Left renal pelvis (tissue), 4 donors: ENCODE measurements around the gene TMEM209. TPM values are rescaled to one million over a fixed set of nuclear protein-coding genes. Genes with fewer than 3 reads are reported as not detected.

Experiments
- DNase-seq, 4 donors: peaks; one replicate each; pipeline ENCODE4 v3.0.0-alpha.2; 2013; ENCODE audit warnings: low read depth in 4 of 4, low spot score in 3 of 4
- polyA plus RNA-seq, 4 donors: library from polyadenylated mRNA; unstranded; fragments of 120-200 nt; gene quantifications; one replicate each; pipeline ENCODE4 v1.2.1, GENCODE V29; 2013; ENCODE audit not compliant: insufficient read length in 4 of 4

The TMEM209 gene
- polyA plus RNA-seq, 4 donors = 17.1 to 31.0 (median 28.8) TPM

- DNase-seq = no peak
These were observed 59.6 kb downstream of the TMEM209 start for GRCh38 chr7:130145424-130146100.

GRCh38 chr7:130144312-130145171 lies 60.7 kb downstream of the TMEM209 start:
- peak in 1 of 4 donors; percentile 70 for DNase-seq

GRCh38 chr7:130143986-130144311 lies 61.3 kb downstream of the TMEM209 start:
- DNase-seq = no peak

GRCh38 chr7:130143334-130143732 lies 61.9 kb downstream of the TMEM209 start:
- DNase-seq = no peak

GRCh38 chr7:130142654-130143333 lies 62.4 kb downstream of the TMEM209 start:
- no peak for DNase-seq

GRCh38 chr7:130141884-130142653 lies 63.1 kb downstream of the TMEM209 start:
- peak in 2 of 4 donors; percentile 59 to 63 for DNase-seq

GRCh38 chr7:130141161-130141883 lies 63.9 kb downstream of the TMEM209 start:
- DNase-seq = peak; percentile 88 to 93 (median 90)

- no peak for DNase-seq
These were observed 64.5 kb downstream of the TMEM209 start for GRCh38 chr7:130140551-130141160.

GRCh38 chr7:130139193-130139960 lies 65.8 kb downstream of the TMEM209 start:
- no peak for DNase-seq

GRCh38 chr7:130137207-130137606 lies 68.0 kb downstream of the TMEM209 start:
- no peak for DNase-seq

- DNase-seq = no peak
These were observed 68.5 kb downstream of the TMEM209 start for GRCh38 chr7:130136579-130137167.

- DNase-seq = no peak
These were observed 69.7 kb downstream of the TMEM209 start for GRCh38 chr7:130135208-130136205.

- no peak for DNase-seq
These were observed 70.5 kb downstream of the TMEM209 start for GRCh38 chr7:130134726-130135125.

- no peak for DNase-seq
These were observed 71.0 kb downstream of the TMEM209 start for GRCh38 chr7:130134106-130134636.

GRCh38 chr7:130133029-130133782 lies 72.0 kb downstream of the TMEM209 start:
- DNase-seq = no peak
